Hepatic stellate cell (primary cell): ENCODE results near the gene NPIPA7.
"Not testable (repeated sequence)": the region's sequence is repeated elsewhere in the genome, so short reads cannot be mapped to it uniquely, and the experiment has no call there.

Experiments used
- DNase-seq: peaks from one replicate; pipeline ENCODE4 v3.0.0; 2011; ENCODE audit warnings: low spot score

The NPIPA7 gene

DNA sequence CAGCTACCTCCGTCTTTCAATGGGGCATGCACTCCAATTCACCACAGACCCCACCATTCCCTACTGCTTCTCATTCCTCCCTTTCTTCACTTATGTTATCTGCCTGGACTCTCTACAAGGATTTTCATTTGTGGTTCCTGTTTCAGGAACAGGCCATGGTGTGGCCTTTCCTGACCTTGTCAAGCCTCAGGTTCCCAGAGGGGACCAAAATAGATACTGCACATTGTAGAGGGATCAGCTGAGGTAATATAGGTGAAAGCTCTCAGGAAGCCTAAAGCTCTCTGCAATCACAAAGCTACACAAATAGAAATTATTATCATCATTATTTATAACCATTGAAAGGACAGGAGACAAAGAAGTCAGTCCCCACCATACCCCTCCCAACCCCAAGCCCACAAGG, 41.6 kb downstream of the NPIPA7 start:
- DNase-seq = not testable (repeated sequence)

DNA sequence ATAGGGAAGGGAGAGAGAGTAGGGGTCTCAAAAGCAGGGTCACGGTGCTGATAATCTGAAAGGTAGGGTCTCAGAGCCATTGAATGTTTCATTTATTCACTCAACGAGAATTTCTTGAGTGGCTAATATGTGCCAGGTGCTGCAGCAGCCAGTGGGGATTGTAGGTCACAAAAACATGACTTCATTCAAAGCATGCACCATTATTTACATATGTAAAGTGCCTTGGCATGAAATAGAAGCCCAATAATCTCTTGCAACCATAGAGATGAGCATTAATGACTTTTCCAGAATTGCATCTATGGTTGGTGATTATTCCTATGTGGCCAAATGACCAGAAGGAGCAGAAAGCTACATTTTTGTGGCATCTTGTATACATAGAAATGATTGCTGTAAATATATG, 46.2 kb downstream of the NPIPA7 start:
- DNase-seq = not testable (repeated sequence)

DNA sequence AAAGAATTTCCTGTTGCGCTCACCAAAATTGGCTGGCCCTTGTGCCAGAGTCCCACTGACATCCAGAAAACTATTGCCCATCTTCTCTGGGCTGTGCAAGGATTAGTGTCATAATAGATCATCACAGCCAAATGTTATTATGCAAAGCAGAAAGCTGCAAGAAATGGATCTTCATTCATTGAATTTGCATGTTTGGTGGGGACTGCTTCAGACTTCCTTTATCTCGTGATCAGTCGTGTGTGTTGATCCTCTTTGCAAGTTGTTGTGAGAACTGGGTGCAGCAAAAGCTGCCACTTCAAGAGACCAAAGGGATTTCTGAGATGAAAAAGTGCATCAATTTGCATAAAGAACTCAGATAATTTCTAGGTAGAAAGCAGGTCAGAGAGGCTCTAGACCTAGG, 52.2 kb downstream of the NPIPA7 start:
- DNase-seq = not testable (repeated sequence)

DNA sequence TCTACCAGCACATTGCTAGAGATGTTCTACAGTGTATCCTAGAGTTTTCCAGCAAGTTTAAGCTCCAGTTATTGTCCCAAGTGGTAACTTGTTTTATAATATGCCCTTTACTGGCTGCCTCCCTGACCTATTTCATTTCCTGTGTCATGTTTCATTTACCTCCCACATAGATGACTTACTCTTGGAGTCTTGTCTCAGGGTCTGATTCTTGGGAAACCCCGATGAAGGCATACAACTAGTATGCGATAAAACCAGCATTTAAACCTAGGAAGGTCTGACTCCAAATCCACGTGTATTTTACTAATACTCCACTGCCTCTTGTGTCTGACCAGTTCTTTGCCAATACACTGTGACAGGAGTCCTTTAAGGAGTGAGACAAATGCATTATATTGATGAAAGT, 55.8 kb downstream of the NPIPA7 start:
- not testable (repeated sequence) for DNase-seq

DNA sequence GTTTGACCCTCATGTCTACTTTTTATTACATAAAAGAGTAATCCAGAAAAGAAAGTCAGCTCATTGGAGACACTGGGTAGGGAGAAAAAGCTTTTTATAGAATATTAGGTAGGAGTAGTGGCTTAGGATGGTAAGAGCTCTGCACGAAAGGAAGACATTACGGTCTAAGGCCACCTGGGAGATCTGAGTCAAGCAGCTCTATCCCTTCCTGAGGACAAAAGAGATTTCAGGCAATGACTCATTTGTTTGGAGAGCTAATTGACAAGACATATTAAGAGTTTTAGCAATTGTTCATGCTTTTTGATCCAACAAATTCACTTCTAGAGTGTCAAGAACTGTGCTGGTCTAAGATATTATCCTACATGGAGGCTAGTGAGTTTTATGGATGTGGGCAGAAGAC, 62.5 kb downstream of the NPIPA7 start:
- DNase-seq = not testable (repeated sequence)
